ENCODE measurements around the gene FFAR3.

FFAR3 gene

GRCh38 chr19:35404879-35405622 is 46.8 kb downstream of the FFAR3 start:
- no peak for DNase-seq

GRCh38 chr19:35407619-35408018 is 49.4 kb downstream of the FFAR3 start:
- DNase-seq = no peak

- DNase-seq = no peak
These were observed 50.3 kb downstream of the FFAR3 start for GRCh38 chr19:35408284-35409171.

DNA sequence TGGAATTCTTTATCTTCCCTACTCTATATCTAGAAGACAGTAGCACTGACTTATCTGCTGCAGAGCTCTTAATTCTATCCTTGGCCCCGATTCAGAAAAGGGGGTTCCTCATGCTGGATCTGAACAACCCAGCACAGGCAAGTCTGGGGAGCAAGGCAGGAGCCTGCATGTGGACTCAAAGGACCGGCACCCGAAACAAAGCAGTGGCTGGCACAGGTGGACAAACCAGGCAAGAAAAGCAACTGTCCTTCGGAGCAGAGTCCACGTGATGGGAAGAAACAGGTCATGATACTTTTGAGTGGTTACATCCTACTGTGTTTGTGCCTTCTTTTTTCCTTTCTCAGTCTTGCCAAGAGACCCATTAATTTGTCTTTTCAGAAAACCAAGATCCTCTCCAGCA is 50.9 kb downstream of the FFAR3 start:
- DNase-seq = no peak
